SU-DHL-6 (cell line): Measurements from ENCODE around the gene OSER1.

ENCODE experiments used
- H2AFZ ChIP-seq: fragments of 200-600 bp; sonication (generic); 2 replicates; pipeline ENCODE4 v1.6.1; 2014; ENCODE audit warnings: low read depth, mild to moderate bottlenecking, moderate library complexity, mixed read lengths, antibody characterized with exemption, low read length; ENCODE audit not compliant: severe bottlenecking
- H3F3A ChIP-seq: fragments of 200-600 bp; shearing (Covaris generic); 2 replicates; pipeline ENCODE4 v1.6.0; 2016; ENCODE audit warnings: antibody characterized with exemption, mild to moderate bottlenecking; ENCODE audit not compliant: insufficient read depth
- H3K27ac ChIP-seq: fragments of 200-600 bp; sonication (generic); 2 replicates; pipeline ENCODE4 v1.5.1; 2016; ENCODE audit warnings: low read depth, mild to moderate bottlenecking, low read length, moderate library complexity, mixed read lengths
- H3K27me3 ChIP-seq: fragments of 200-600 bp; sonication (generic), shearing (Covaris generic); 2 replicates; pipeline ENCODE4 v1.6.0; 2014; ENCODE audit warnings: mild to moderate bottlenecking, low read length
- H3K36me3 ChIP-seq: fragments of 200-600 bp; sonication (generic); 2 replicates; pipeline ENCODE4 v1.6.1; 2014; ENCODE audit warnings: mild to moderate bottlenecking, low read length, mixed read lengths
- H3K4me2 ChIP-seq: fragments of 300-600, 200-600 bp; shearing (Covaris generic), sonication (generic); 2 replicates; pipeline ENCODE4 v1.6.0; 2014; ENCODE audit warnings: low read length, low read depth, mild to moderate bottlenecking; ENCODE audit not compliant: poor library complexity, severe bottlenecking
- H3K4me3 ChIP-seq: fragments of 200-600 bp; sonication (generic); 2 replicates; pipeline ENCODE4 v1.5.1; 2014; ENCODE audit warnings: antibody characterized with exemption, low read length, mild to moderate bottlenecking, mixed read lengths; ENCODE audit not compliant: insufficient read depth, poor library complexity, severe bottlenecking
- H3K79me2 ChIP-seq: fragments of 200-600 bp; sonication (generic); 2 replicates; pipeline ENCODE4 v1.6.1; 2014; ENCODE audit warnings: mild to moderate bottlenecking, low read length, moderate library complexity; ENCODE audit not compliant: insufficient read depth
- H3K9ac ChIP-seq: fragments of 200-600 bp; sonication (generic); 2 replicates; pipeline ENCODE4 v1.7.0; 2014; ENCODE audit warnings: mild to moderate bottlenecking, low read length
- H3K9me2 ChIP-seq: fragments of 200-600 bp; sonication (generic); replicated peaks from 2 replicates; pipeline ENCODE4 v1.6.1; 2014; ENCODE audit warnings: low read length; ENCODE audit not compliant: insufficient read depth
- H3K9me3 ChIP-seq: fragments of 200-600 bp; sonication (generic); 2 replicates; pipeline ENCODE4 v1.6.1; 2014; ENCODE audit warnings: low read length, mixed read lengths; ENCODE audit not compliant: insufficient read depth
- H4K20me1 ChIP-seq: fragments of 200-600 bp; sonication (generic); 2 replicates; pipeline ENCODE4 v1.6.1; 2014; ENCODE audit warnings: low read depth, mild to moderate bottlenecking, antibody characterized with exemption, low read length, moderate library complexity, mixed read lengths
- EZH2phosphoT487 ChIP-seq: fragments of 200-600 bp; sonication (generic), shearing (Covaris generic); conservative IDR thresholded peaks from 2 replicates; pipeline ENCODE4 v1.6.1; 2018; ENCODE audit warnings: mild to moderate bottlenecking, antibody characterized with exemption, low read length, moderate library complexity, mixed read lengths
- TF ChIP-seq, protein P1 (sequence below): fragments of 200-600 bp; sonication (generic); IDR thresholded peaks from one replicate; pipeline ENCODE4 v1.5.1; 2017; ENCODE audit warnings: antibody characterized with exemption, mild to moderate bottlenecking, low read length, moderate library complexity; ENCODE audit not compliant: insufficient read depth, poor library complexity, severe bottlenecking

Gene OSER1

DNA sequence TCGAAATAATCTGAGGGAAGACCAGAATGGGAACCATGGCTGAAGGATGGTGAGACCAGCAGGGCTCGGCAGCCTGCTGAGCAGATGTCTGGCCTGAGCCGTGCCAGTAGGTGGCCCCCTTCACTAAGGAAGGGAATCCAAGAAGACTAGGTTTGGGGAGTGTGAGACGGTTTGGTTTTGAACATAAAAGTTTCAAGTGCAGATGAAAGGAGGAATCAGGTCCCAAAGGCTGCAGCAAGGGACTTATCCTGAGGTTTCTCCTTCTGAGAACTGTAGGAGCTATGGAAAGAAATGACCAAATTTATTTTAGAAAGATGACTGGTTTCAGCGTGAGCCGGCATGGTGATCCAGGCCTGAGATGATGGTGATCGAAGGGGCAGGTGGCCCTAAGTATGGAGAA is 4.6 kb upstream of the OSER1 start:
- TF ChIP-seq, protein P1, sequence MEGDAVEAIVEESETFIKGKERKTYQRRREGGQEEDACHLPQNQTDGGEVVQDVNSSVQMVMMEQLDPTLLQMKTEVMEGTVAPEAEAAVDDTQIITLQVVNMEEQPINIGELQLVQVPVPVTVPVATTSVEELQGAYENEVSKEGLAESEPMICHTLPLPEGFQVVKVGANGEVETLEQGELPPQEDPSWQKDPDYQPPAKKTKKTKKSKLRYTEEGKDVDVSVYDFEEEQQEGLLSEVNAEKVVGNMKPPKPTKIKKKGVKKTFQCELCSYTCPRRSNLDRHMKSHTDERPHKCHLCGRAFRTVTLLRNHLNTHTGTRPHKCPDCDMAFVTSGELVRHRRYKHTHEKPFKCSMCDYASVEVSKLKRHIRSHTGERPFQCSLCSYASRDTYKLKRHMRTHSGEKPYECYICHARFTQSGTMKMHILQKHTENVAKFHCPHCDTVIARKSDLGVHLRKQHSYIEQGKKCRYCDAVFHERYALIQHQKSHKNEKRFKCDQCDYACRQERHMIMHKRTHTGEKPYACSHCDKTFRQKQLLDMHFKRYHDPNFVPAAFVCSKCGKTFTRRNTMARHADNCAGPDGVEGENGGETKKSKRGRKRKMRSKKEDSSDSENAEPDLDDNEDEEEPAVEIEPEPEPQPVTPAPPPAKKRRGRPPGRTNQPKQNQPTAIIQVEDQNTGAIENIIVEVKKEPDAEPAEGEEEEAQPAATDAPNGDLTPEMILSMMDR: peak; percentile 58
- no peak for TF ChIP-seq EZH2phosphoT487
- Histone ChIP-seq H3K4me2 (no peak overlapping the region), H3K9me3 (no peaks in the 10 kb centered on the region), H2AFZ (no peak overlapping the region), H3F3A (no peaks in the 10 kb centered on the region), H3K4me3 (no peak overlapping the region), H3K36me3 (no peaks in the 10 kb centered on the region), H4K20me1 (no peaks in the 10 kb centered on the region), H3K27ac (no peak overlapping the region), H3K27me3 (no peaks in the 10 kb centered on the region), H3K9me2 (no peaks in the 10 kb centered on the region), H3K9ac (no peak overlapping the region), H3K79me2 (peaks cover 2% of the 10 kb centered on the region)

DNA sequence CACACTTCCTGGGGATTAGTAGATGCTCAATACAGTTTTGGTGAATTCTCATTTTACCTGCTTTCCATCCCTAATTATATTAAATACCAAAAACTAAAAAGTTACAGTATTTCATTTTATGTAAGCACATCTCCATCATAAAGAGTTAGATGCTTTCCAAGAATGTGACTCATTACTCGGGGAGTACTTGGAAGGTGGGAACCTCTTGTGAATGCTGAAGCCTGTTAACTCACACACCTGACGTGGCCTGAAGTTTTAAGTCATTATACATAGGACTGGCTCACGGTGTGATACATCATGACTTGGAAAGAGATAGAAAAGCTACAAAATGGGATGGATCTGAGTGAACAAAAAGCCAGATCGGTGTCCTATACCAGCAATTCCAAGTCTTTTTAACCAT is 2.2 kb upstream of the OSER1 start:
- Histone ChIP-seq H3K9me3 (no peaks in the 10 kb centered on the region), H3K9me2 (no peaks in the 10 kb centered on the region), H2AFZ (no peak overlapping the region), H3K4me2 (no peak overlapping the region), H3K27ac (no peak overlapping the region), H3K4me3 (no peak overlapping the region), H3K79me2 (peaks cover 25% of the 10 kb centered on the region), H4K20me1 (peaks cover 18% of the 10 kb centered on the region), H3K9ac (no peak overlapping the region), H3K27me3 (no peaks in the 10 kb centered on the region), H3K36me3 (no peaks in the 10 kb centered on the region), H3F3A (no peaks in the 10 kb centered on the region)
- TF ChIP-seq, protein P1: no peak
- no peak for TF ChIP-seq EZH2phosphoT487

- Histone ChIP-seq H2AFZ (peak overlapping the region; percentile 96), H3K9me2 (no peaks in the 10 kb centered on the region), H3K9me3 (no peaks in the 10 kb centered on the region), H3K9ac (peak overlapping the region; percentile 93), H3K4me2 (peak overlapping the region; percentile 96), H3K27ac (0 out of 2 replicates have a peak overlapping the region, but pooled peaks have one; percentile 19), H3K4me3 (peak overlapping the region; percentile 89), H3F3A (peaks cover 5% of the 10 kb centered on the region; the same call in 1 of the 2 replicates), H3K27me3 (no peaks in the 10 kb centered on the region), H3K36me3 (no peaks in the 10 kb centered on the region), H3K79me2 (peaks cover 39% of the 10 kb centered on the region), H4K20me1 (peaks cover 23% of the 10 kb centered on the region)
- TF ChIP-seq EZH2phosphoT487: no peak
- TF ChIP-seq, protein P1: no peak
Measured at GRCh38 chr20:44211177-44212039, 837 bp upstream of the OSER1 start.
